ENCODE results near the gene IL6R.

Gene IL6R

GRCh38 chr1:154454386-154455120 is 49.4 kb downstream of the IL6R start:
- H3K4me1 ChIP-seq (ENCODE audit: low read length), result peaks cover 10% of the 10 kb centered on the region
- no peak overlapping the region for H3K27ac ChIP-seq (ENCODE audit: low read length)
- H3K4me3 ChIP-seq (ENCODE audit: low read length), result no peak overlapping the region
- H3K9me3 ChIP-seq (replicated peaks; ENCODE audit: insufficient read depth, low read length), result no peaks in the 10 kb centered on the region
- H3K4me2 ChIP-seq (ENCODE audit: low read depth, low read length), result no peak overlapping the region
- H3K9ac ChIP-seq (ENCODE audit: low read length), result no peak overlapping the region
- H3K9me2 ChIP-seq (replicated peaks; ENCODE audit: insufficient read depth, low read length), result no peaks in the 10 kb centered on the region
- peaks cover 6% of the 10 kb centered on the region; the same call in 1 of the 2 replicates for H3K79me2 ChIP-seq (ENCODE audit: low read length)
- no peak for TF ChIP-seq EZH2phosphoT487 (IDR thresholded peaks at IDR 0.05; ENCODE audit: low read length)
- TF ChIP-seq EZH2 (optimal IDR thresholded peaks at IDR 0.05; ENCODE audit: low read depth, low read length), result no peak
- no peak for TF ChIP-seq CTCF (IDR thresholded peaks at IDR 0.05; ENCODE audit: low read length)
- H3F3A ChIP-seq (ENCODE audit: insufficient read depth, low read length), result peaks cover under 1% of the 10 kb centered on the region; the same call in 1 of the 2 replicates
- DNase-seq, result no peak
- no peak overlapping the region for H2AFZ ChIP-seq (ENCODE audit: low read length)
- peaks cover 19% of the 10 kb centered on the region for H3K36me3 ChIP-seq (replicated peaks; ENCODE audit: insufficient read depth, low read length)
- no peaks in the 10 kb centered on the region for H3K27me3 ChIP-seq (replicated peaks; ENCODE audit: insufficient read depth, low read length)
- H4K20me1 ChIP-seq (ENCODE audit: insufficient read depth, low read length), result no peaks in the 10 kb centered on the region

GRCh38 chr1:154456631-154457030 is 51.5 kb downstream of the IL6R start:
- Histone ChIP-seq H3K9ac (ENCODE audit: low read length) (no peak overlapping the region), H4K20me1 (ENCODE audit: insufficient read depth, low read length) (no peaks in the 10 kb centered on the region), H3K36me3 (replicated peaks; ENCODE audit: insufficient read depth, low read length) (peaks cover 11% of the 10 kb centered on the region), H3K9me3 (replicated peaks; ENCODE audit: insufficient read depth, low read length) (no peaks in the 10 kb centered on the region), H3K4me2 (ENCODE audit: low read depth, low read length) (no peak overlapping the region), H3K4me1 (ENCODE audit: low read length) (peaks cover 10% of the 10 kb centered on the region), H2AFZ (ENCODE audit: low read length) (no peak overlapping the region), H3K27me3 (replicated peaks; ENCODE audit: insufficient read depth, low read length) (no peaks in the 10 kb centered on the region), H3F3A (ENCODE audit: insufficient read depth, low read length) (peaks cover 5% of the 10 kb centered on the region; the same call in 1 of the 2 replicates), H3K9me2 (replicated peaks; ENCODE audit: insufficient read depth, low read length) (no peaks in the 10 kb centered on the region), H3K4me3 (ENCODE audit: low read length) (no peak overlapping the region), H3K79me2 (ENCODE audit: low read length) (peaks cover 6% of the 10 kb centered on the region; the same call in 1 of the 2 replicates), H3K27ac (ENCODE audit: low read length) (no peak overlapping the region)
- TF ChIP-seq EZH2 (optimal IDR thresholded peaks at IDR 0.05; ENCODE audit: low read depth, low read length) (no peak), EZH2phosphoT487 (IDR thresholded peaks at IDR 0.05; ENCODE audit: low read length) (no peak), CTCF (IDR thresholded peaks at IDR 0.05; ENCODE audit: low read length) (no peak)
- DNase-seq, result no peak

- TF ChIP-seq CTCF (IDR thresholded peaks at IDR 0.05; ENCODE audit: low read length) (no peak), EZH2 (optimal IDR thresholded peaks at IDR 0.05; ENCODE audit: low read depth, low read length) (no peak), EZH2phosphoT487 (IDR thresholded peaks at IDR 0.05; ENCODE audit: low read length) (no peak)
- peaks cover 5% of the 10 kb centered on the region; the same call in 1 of the 2 replicates for H3F3A ChIP-seq (ENCODE audit: insufficient read depth, low read length)
- H3K27ac ChIP-seq (ENCODE audit: low read length), result no peak overlapping the region
- H3K9me3 ChIP-seq (replicated peaks; ENCODE audit: insufficient read depth, low read length), result no peaks in the 10 kb centered on the region
- peaks cover 11% of the 10 kb centered on the region for H3K36me3 ChIP-seq (replicated peaks; ENCODE audit: insufficient read depth, low read length)
- no peak for DNase-seq
- no peaks in the 10 kb centered on the region for H4K20me1 ChIP-seq (ENCODE audit: insufficient read depth, low read length)
- no peaks in the 10 kb centered on the region for H3K9me2 ChIP-seq (replicated peaks; ENCODE audit: insufficient read depth, low read length)
- peaks cover 6% of the 10 kb centered on the region; the same call in 1 of the 2 replicates for H3K79me2 ChIP-seq (ENCODE audit: low read length)
- H2AFZ ChIP-seq (ENCODE audit: low read length), result no peak overlapping the region
- no peak overlapping the region for H3K9ac ChIP-seq (ENCODE audit: low read length)
- H3K4me1 ChIP-seq (ENCODE audit: low read length), result peaks cover under 1% of the 10 kb centered on the region; the same call in 1 of the 2 replicates
- no peak overlapping the region for H3K4me3 ChIP-seq (ENCODE audit: low read length)
- no peaks in the 10 kb centered on the region for H3K27me3 ChIP-seq (replicated peaks; ENCODE audit: insufficient read depth, low read length)
- H3K4me2 ChIP-seq (ENCODE audit: low read depth, low read length), result no peak overlapping the region
Measured at GRCh38 chr1:154459080-154459479, 53.9 kb downstream of the IL6R start.

Data from MM.1S (cell line).